ENCODE data around the gene NAALADL2. TPM values are rescaled to one million over a fixed set of nuclear protein-coding genes. Genes with fewer than 3 reads are reported as not detected.

The NAALADL2 gene
- total RNA-seq, 1 donor from 2014 or later = 12.5 TPM

- H3K9me3 ChIP-seq = no peaks in the 10 kb centered on the region
- H3K4me1 ChIP-seq = no peaks in the 10 kb centered on the region
- no peaks in the 10 kb centered on the region for H3K36me3 ChIP-seq
- H3K27me3 ChIP-seq = no peaks in the 10 kb centered on the region
- no peak overlapping the region for H3K4me3 ChIP-seq
- no peak for DNase-seq (ENCODE audit: extremely low spot score in 2 of 2)
- no peak overlapping the region for H3K27ac ChIP-seq
- intact Hi-C loops (cut with DNase I) = no loop called here
- TF ChIP-seq CTCF (IDR thresholded peaks at IDR 0.05) (no peak), POLR2A (IDR thresholded peaks at IDR 0.05) (no peak), POLR2AphosphoS5 (IDR thresholded peaks at IDR 0.05; ENCODE audit: insufficient read depth in 1 of 2, low read depth in 1 of 2) (no peak)
Observed at GRCh38 chr3:175495331-175495730, 636.2 kb downstream of the NAALADL2 start.

GRCh38 chr3:175502155-175502554 lies 643.0 kb downstream of the NAALADL2 start:
- H3K36me3 ChIP-seq = no peaks in the 10 kb centered on the region
- intact Hi-C loops (cut with DNase I) = no loop called here
- H3K27me3 ChIP-seq = no peaks in the 10 kb centered on the region
- no peak overlapping the region for H3K4me3 ChIP-seq
- no peaks in the 10 kb centered on the region for H3K4me1 ChIP-seq
- TF ChIP-seq CTCF (IDR thresholded peaks at IDR 0.05) (no peak), POLR2A (IDR thresholded peaks at IDR 0.05) (no peak)
- H3K9me3 ChIP-seq = no peaks in the 10 kb centered on the region
- no peak overlapping the region for H3K27ac ChIP-seq
- no peak for DNase-seq (ENCODE audit: extremely low spot score in 2 of 2)

- DNase-seq (ENCODE audit: extremely low spot score in 2 of 2) = no peak
- Histone ChIP-seq H3K27ac (no peak overlapping the region), H3K4me3 (no peak overlapping the region), H3K9me3 (no peaks in the 10 kb centered on the region), H3K4me1 (no peaks in the 10 kb centered on the region), H3K36me3 (no peaks in the 10 kb centered on the region), H3K27me3 (no peaks in the 10 kb centered on the region)
- intact Hi-C loops (cut with DNase I) = no loop called here
- TF ChIP-seq POLR2A (IDR thresholded peaks at IDR 0.05) = no peak
- TF ChIP-seq CTCF (IDR thresholded peaks at IDR 0.05) = no peak
- no peak for TF ChIP-seq POLR2AphosphoS5 (IDR thresholded peaks at IDR 0.05; ENCODE audit: insufficient read depth in 1 of 2, low read depth in 1 of 2)
Observed at GRCh38 chr3:175511219-175511785, 652.2 kb downstream of the NAALADL2 start.

- H3K9me3 ChIP-seq = no peaks in the 10 kb centered on the region
- H3K36me3 ChIP-seq = no peaks in the 10 kb centered on the region
- intact Hi-C loops (cut with DNase I) = no loop called here
- no peaks in the 10 kb centered on the region for H3K4me1 ChIP-seq
- no peak for DNase-seq (ENCODE audit: extremely low spot score in 2 of 2)
- H3K27me3 ChIP-seq = no peaks in the 10 kb centered on the region
- no peak overlapping the region for H3K4me3 ChIP-seq
- no peak overlapping the region for H3K27ac ChIP-seq
- no peak for TF ChIP-seq POLR2AphosphoS5 (IDR thresholded peaks at IDR 0.05; ENCODE audit: insufficient read depth in 1 of 2, low read depth in 1 of 2)
- no peak for TF ChIP-seq POLR2A (IDR thresholded peaks at IDR 0.05)
- no peak for TF ChIP-seq CTCF (IDR thresholded peaks at IDR 0.05)
Observed at GRCh38 chr3:175512700-175513099, 653.6 kb downstream of the NAALADL2 start.

- Histone ChIP-seq H3K9me3 (no peaks in the 10 kb centered on the region), H3K4me1 (no peaks in the 10 kb centered on the region), H3K27me3 (no peaks in the 10 kb centered on the region), H3K36me3 (no peaks in the 10 kb centered on the region), H3K4me3 (no peak overlapping the region), H3K27ac (no peak overlapping the region)
- no peak for DNase-seq (ENCODE audit: extremely low spot score in 2 of 2)
- intact Hi-C loops (cut with DNase I) = no loop called here
- TF ChIP-seq POLR2AphosphoS5 (IDR thresholded peaks at IDR 0.05; ENCODE audit: insufficient read depth in 1 of 2, low read depth in 1 of 2) (no peak), POLR2A (IDR thresholded peaks at IDR 0.05) (no peak), CTCF (IDR thresholded peaks at IDR 0.05) (no peak)
Observed at GRCh38 chr3:175518459-175518858, 659.3 kb downstream of the NAALADL2 start.

Measured in vagina (tissue), 2 donors.